K562 (cell line): ENCODE measurements around the gene AQP1.

Experiments used
- CAMTA2 ChIP-seq: fragments of 250-450 bp; sonication (Bioruptor Pico); conservative IDR thresholded peaks from 2 replicates; pipeline ENCODE4 v1.5.1; 2022
- POLR2A ChIP-seq: fragments of 450-650 bp; conservative IDR thresholded peaks from 2 replicates; pipeline ENCODE4 v1.6.1; 2016
- TAF1 ChIP-seq: IDR thresholded peaks from 2 replicates; pipeline ENCODE4 v1.6.1; 2011; ENCODE audit warnings: mild to moderate bottlenecking, low read length, moderate library complexity; ENCODE audit not compliant: insufficient read depth, control insufficient read depth, severe bottlenecking; ENCODE audit errors: extremely low read depth
- YY1 ChIP-seq, 3 experiments: IDR thresholded peaks; 2 replicates each; pipeline ENCODE4 v1.6.1; 2011; ENCODE audit warnings: low read length in 2 of 3, mild to moderate bottlenecking in 2 of 3, moderate library complexity in 2 of 3, borderline replicate concordance in 1 of 3, control low read depth in 1 of 3, low read depth in 1 of 3; ENCODE audit not compliant: insufficient read depth in 3 of 3, insufficient replicate concordance in 2 of 3, control insufficient read depth in 1 of 3, insufficient read length in 1 of 3; ENCODE audit errors: extremely low read depth in 1 of 3
- TF ChIP-seq, protein P1 (sequence below), 2 experiments: fragments of 450-650 bp in 1 of 2; sonication (generic) in 1 of 2; formaldehyde crosslinking; conservative IDR thresholded peaks; 2 replicates each; pipeline versions ENCODE4 v1.4.0 to v1.8.1; 2020 to 2022; ENCODE audit warnings: mild to moderate bottlenecking in 1 of 2, missing genetic modification reagents in 1 of 2
- TF ChIP-seq, protein P2 (sequence below): sonication (generic); formaldehyde crosslinking; IDR thresholded peaks from 2 replicates; pipeline ENCODE4 v1.8.0; 2023; ENCODE audit warnings: missing genetic modification reagents, mild to moderate bottlenecking, borderline replicate concordance

DNA sequence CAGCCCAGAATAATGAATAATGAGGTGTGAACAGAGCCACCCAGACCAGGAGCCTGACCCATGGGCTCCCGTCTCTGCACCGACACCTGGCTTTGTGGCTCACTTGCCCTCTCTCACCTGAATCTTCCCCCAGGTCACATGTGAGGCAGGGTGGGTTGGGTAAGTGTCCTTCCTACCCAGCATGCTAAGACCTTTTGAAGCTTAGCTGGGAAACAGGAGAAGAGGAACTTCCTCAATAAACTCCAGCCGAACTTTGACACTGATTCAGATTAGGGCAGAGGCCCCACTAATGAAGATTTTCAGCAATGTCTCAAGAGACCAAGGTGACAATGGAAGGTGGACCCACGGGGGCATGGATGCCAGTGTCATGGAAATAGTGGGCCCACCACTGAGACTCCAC, 46.6 kb upstream of the AQP1 start:
- no peak for TF ChIP-seq POLR2A
- TF ChIP-seq, protein P1, sequence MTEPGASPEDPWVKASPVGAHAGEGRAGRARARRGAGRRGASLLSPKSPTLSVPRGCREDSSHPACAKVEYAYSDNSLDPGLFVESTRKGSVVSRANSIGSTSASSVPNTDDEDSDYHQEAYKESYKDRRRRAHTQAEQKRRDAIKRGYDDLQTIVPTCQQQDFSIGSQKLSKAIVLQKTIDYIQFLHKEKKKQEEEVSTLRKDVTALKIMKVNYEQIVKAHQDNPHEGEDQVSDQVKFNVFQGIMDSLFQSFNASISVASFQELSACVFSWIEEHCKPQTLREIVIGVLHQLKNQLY (CRISPR knock-in tag; conservative IDR thresholded peaks at IDR 0.05), result no peak
- no peak for TF ChIP-seq TAF1
- TF ChIP-seq, protein P2, sequence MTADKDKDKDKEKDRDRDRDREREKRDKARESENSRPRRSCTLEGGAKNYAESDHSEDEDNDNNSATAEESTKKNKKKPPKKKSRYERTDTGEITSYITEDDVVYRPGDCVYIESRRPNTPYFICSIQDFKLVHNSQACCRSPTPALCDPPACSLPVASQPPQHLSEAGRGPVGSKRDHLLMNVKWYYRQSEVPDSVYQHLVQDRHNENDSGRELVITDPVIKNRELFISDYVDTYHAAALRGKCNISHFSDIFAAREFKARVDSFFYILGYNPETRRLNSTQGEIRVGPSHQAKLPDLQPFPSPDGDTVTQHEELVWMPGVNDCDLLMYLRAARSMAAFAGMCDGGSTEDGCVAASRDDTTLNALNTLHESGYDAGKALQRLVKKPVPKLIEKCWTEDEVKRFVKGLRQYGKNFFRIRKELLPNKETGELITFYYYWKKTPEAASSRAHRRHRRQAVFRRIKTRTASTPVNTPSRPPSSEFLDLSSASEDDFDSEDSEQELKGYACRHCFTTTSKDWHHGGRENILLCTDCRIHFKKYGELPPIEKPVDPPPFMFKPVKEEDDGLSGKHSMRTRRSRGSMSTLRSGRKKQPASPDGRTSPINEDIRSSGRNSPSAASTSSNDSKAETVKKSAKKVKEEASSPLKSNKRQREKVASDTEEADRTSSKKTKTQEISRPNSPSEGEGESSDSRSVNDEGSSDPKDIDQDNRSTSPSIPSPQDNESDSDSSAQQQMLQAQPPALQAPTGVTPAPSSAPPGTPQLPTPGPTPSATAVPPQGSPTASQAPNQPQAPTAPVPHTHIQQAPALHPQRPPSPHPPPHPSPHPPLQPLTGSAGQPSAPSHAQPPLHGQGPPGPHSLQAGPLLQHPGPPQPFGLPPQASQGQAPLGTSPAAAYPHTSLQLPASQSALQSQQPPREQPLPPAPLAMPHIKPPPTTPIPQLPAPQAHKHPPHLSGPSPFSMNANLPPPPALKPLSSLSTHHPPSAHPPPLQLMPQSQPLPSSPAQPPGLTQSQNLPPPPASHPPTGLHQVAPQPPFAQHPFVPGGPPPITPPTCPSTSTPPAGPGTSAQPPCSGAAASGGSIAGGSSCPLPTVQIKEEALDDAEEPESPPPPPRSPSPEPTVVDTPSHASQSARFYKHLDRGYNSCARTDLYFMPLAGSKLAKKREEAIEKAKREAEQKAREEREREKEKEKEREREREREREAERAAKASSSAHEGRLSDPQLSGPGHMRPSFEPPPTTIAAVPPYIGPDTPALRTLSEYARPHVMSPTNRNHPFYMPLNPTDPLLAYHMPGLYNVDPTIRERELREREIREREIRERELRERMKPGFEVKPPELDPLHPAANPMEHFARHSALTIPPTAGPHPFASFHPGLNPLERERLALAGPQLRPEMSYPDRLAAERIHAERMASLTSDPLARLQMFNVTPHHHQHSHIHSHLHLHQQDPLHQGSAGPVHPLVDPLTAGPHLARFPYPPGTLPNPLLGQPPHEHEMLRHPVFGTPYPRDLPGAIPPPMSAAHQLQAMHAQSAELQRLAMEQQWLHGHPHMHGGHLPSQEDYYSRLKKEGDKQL (CRISPR knock-in tag), result no peak
- no peak for TF ChIP-seq YY1 (IDR thresholded peaks at IDR 0.05; ENCODE audit: borderline replicate concordance in 1 of 3, control insufficient read depth in 1 of 3, extremely low read depth in 1 of 3, insufficient read depth in 3 of 3, insufficient read length in 1 of 3, insufficient replicate concordance in 2 of 3, low read depth in 1 of 3, low read length in 2 of 3)
- TF ChIP-seq CAMTA2, result no peak
